SU-DHL-6 (cell line): ENCODE results near the gene CPNE4.

ENCODE experiments used
- CTCF ChIP-seq: fragments of 200-600 bp; sonication (generic); IDR thresholded peaks from one replicate; pipeline ENCODE4 v1.5.1; 2017; ENCODE audit warnings: antibody characterized with exemption, mild to moderate bottlenecking, low read length, moderate library complexity; ENCODE audit not compliant: insufficient read depth, poor library complexity, severe bottlenecking
- EZH2phosphoT487 ChIP-seq: fragments of 200-600 bp; sonication (generic), shearing (Covaris generic); conservative IDR thresholded peaks from 2 replicates; pipeline ENCODE4 v1.6.1; 2018; ENCODE audit warnings: mild to moderate bottlenecking, antibody characterized with exemption, low read length, moderate library complexity, mixed read lengths

DNA sequence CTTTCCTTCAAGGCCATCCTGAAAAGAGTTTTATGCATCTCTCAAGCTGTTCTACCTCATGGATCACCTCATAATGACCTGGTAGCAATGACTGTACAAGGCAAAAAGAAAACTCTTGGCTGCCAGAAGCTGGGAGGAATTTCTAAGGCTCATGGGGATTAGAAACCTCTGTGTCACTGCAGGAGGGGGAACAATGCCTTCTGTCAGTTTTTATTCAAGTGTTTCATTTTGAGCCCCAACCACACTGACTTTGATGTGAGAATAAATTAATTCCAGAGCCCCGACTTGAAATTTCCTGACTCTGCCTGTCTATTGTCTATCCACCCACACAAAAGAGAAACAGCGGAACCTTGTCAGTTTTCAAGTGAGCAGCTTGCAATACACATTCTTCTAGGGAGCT lies 473.3 kb downstream of the CPNE4 start:
- TF ChIP-seq CTCF = no peak
- TF ChIP-seq EZH2phosphoT487 = no peak
